Body of pancreas (tissue), 4 donors: ENCODE measurements around the gene GNMT. TPM values are rescaled to one million over a fixed set of nuclear protein-coding genes. Genes with fewer than 3 reads are reported as not detected.
A peak's percentile ranks its signal among the peaks of the same experiment; 100 is the strongest.

Experiments used
- ATAC-seq: fragments of 150-250 bp; one replicate; pipeline ENCODE4 v1.9.1; 2016
- DNase-seq, 4 donors: peaks; one replicate each; pipeline ENCODE4 v3.0.0-alpha.2; 2019
- H3K27ac ChIP-seq, 4 donors: fragments of 200-600 bp; sonication (generic); 1 replicate in 3 of 4; 2 replicates in 1 of 4; pipeline versions ENCODE4 v1.5.1 to v1.6.1; 2016 to 2019; ENCODE audit warnings: mild to moderate bottlenecking in 1 of 4, mixed read lengths in 1 of 4, moderate library complexity in 1 of 4
- H3K27me3 ChIP-seq, 2 donors: fragments of 200-600 bp; sonication (generic); one replicate each; pipeline ENCODE4 v1.6.0; 2016; ENCODE audit warnings: mild to moderate bottlenecking in 1 of 2
- H3K36me3 ChIP-seq, 2 donors: fragments of 200-600 bp; sonication (generic); replicated peaks in 1 of 2; 2 replicates each; pipeline ENCODE4 v1.5.1; 2016; ENCODE audit warnings: low read depth in 2 of 2; ENCODE audit not compliant: insufficient read depth in 1 of 2
- H3K4me1 ChIP-seq: fragments of 200-600 bp; sonication (generic); one replicate; pipeline ENCODE4 v1.6.0; 2016
- H3K4me3 ChIP-seq, 2 donors: fragments of 200-600 bp; sonication (generic); 1 replicate in 1 of 2; 2 replicates in 1 of 2; pipeline ENCODE4 v1.5.1; 2016 to 2019
- H3K9me3 ChIP-seq, 3 donors: fragments of 200-600 bp; sonication (generic); 1 replicate in 2 of 3; 2 replicates in 1 of 3; pipeline ENCODE4 v1.5.1; 2016
- CTCF ChIP-seq, 7 experiments: fragments of 450-650 bp in 4 of 7; fragments of 200-600 bp in 3 of 7; sonication (generic) in 3 of 7; IDR thresholded peaks; one replicate each; pipeline ENCODE4 v1.5.1; 2016 to 2019; ENCODE audit warnings: antibody characterized with exemption in 7 of 7
- POLR2A ChIP-seq, 3 donors: fragments of 450-650 bp; IDR thresholded peaks; one replicate each; pipeline ENCODE4 v1.6.1; 2016; ENCODE audit warnings: antibody characterized with exemption in 3 of 3, mild to moderate bottlenecking in 2 of 3
- WGBS, 2 donors: methylation state at CpG; one replicate each; pipeline ENCODE4 v1.1.5; 2017; 5-methylcytosine and 5-hydroxymethylcytosine counted together
- intact Hi-C: fragments of 100-400 bp; cut with DNase I; formaldehyde crosslinking; loops from one replicate; pipeline ENCODE4 v1.15.1; 2023
- total RNA-seq, 2 donors: library from RNA; depleted of rRNA; stranded (reverse); fragments of >200 nt; gene quantifications; one replicate each; pipeline ENCODE4 v1.1.0, GENCODE V29; 2016

Gene GNMT
- total RNA-seq, 2 donors from 2014 or later: 67.2 to 630 TPM

- DNase-seq (peak; percentile 85 to 90 (median 87)), ATAC-seq (peak; percentile 93)
- intact Hi-C loops: no loop called here
- Histone ChIP-seq H3K4me3 (peak within 1 kb of the TSS; percentile 58 to 73), H3K36me3 (no peaks in the 10 kb centered on the region), H3K9me3 (no peaks in the 10 kb centered on the region), H3K4me1 (peaks cover 36% of the 10 kb centered on the region), H3K27me3 (no peaks in the 10 kb centered on the region), H3K27ac (peak within 1 kb of the TSS; percentile 70 to 95 (median 84))
- TF ChIP-seq CTCF (IDR thresholded peaks at IDR 0.05) (no peak), POLR2A (IDR thresholded peaks at IDR 0.05) (peak; percentile 72 to 90 (median 82))
- 0% methylated on average over 5 to 39 of the region's 59 CpGs for WGBS, 2 donors
These were observed 18.4 kb downstream of the GNMT start, which contains the start of gene PEX6 for GRCh38 chr6:42978839-42979522. PEX6 (minus strand) TSS chr6:42979181; CDS start chr6:42979150, 31 bp downstream.

GRCh38 chr6:42979523-42980177, 19.1 kb downstream of the GNMT start:
- ATAC-seq: no peak
- intact Hi-C loops: no loop called here
- WGBS, 2 donors: 42 to 50% methylated on average over 9 of the region's 9 CpGs

DNA sequence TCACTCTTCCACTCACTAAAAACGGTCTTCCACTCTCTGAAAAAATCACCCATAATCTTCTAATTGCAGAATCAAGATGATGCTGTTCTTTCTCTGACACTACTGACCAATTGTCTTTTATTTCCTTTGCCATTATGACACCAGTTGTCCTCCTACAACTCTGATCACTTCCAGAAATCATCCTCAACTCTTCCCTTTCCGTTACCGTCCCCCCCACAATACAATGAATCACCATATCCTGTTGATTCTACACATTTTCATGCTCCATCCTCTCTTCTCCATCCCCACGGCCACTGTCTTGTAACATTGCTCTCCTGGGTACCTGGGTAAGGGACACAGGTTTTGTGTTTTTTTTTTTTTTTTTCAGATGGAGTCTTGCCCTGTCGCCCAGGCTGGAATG, 21.3 kb downstream of the GNMT start:
- Histone ChIP-seq H3K27me3 (no peaks in the 10 kb centered on the region), H3K9me3 (no peaks in the 10 kb centered on the region), H3K27ac (no peak overlapping the region), H3K36me3 (no peaks in the 10 kb centered on the region), H3K4me3 (no peak overlapping the region), H3K4me1 (peaks cover 50% of the 10 kb centered on the region)
- TF ChIP-seq CTCF (IDR thresholded peaks at IDR 0.05) (no peak), POLR2A (IDR thresholded peaks at IDR 0.05) (no peak)
- no peak for DNase-seq
- ATAC-seq: no peak
- intact Hi-C loops: no loop called here
- WGBS, 2 donors: 80 to 87% methylated on average over 5 of the region's 5 CpGs

More at GRCh38 chr6:42979523-42980177, 19.1 kb downstream of the GNMT start:
- no peak for DNase-seq
- Histone ChIP-seq H3K36me3 (no peaks in the 10 kb centered on the region), H3K4me3 (peak overlapping the region; percentile 58 to 73), H3K9me3 (no peaks in the 10 kb centered on the region), H3K27me3 (no peaks in the 10 kb centered on the region), H3K4me1 (peaks cover 37% of the 10 kb centered on the region), H3K27ac (peak overlapping the region; percentile 70 to 95 (median 84))
- TF ChIP-seq POLR2A (IDR thresholded peaks at IDR 0.05): no peak
- TF ChIP-seq CTCF (IDR thresholded peaks at IDR 0.05): no peak

- ATAC-seq: peak; percentile 97
- peak within 1 kb of the TSS; percentile 60 to 70 for H3K4me3 ChIP-seq
- peak; percentile 80 to 95 (median 93) for TF ChIP-seq POLR2A (IDR thresholded peaks at IDR 0.05)
- peak in 3 of 7 experiments; percentile 31 to 49 (median 44) for TF ChIP-seq CTCF (IDR thresholded peaks at IDR 0.05)
- H3K36me3 ChIP-seq: no peaks in the 10 kb centered on the region
- peak within 1 kb of the TSS; percentile 44 to 88 (median 77) for H3K27ac ChIP-seq
- no peaks in the 10 kb centered on the region for H3K27me3 ChIP-seq
- 0% methylated on average over 19 to 59 of the region's 59 CpGs for WGBS, 2 donors
- H3K9me3 ChIP-seq: no peaks in the 10 kb centered on the region
- intact Hi-C loops: no loop called here
- peak; percentile 98 to 99 (median 98) for DNase-seq
- H3K4me1 ChIP-seq: peaks cover 44% of the 10 kb centered on the region
These were observed 23.7 kb downstream of the GNMT start, which contains the start of gene PPP2R5D for GRCh38 chr6:42984001-42984923. PPP2R5D (plus strand) TSS chr6:42984570; CDS start chr6:42984678, 108 bp downstream.
